Measurements from ENCODE around the gene EGLN1.

DNA sequence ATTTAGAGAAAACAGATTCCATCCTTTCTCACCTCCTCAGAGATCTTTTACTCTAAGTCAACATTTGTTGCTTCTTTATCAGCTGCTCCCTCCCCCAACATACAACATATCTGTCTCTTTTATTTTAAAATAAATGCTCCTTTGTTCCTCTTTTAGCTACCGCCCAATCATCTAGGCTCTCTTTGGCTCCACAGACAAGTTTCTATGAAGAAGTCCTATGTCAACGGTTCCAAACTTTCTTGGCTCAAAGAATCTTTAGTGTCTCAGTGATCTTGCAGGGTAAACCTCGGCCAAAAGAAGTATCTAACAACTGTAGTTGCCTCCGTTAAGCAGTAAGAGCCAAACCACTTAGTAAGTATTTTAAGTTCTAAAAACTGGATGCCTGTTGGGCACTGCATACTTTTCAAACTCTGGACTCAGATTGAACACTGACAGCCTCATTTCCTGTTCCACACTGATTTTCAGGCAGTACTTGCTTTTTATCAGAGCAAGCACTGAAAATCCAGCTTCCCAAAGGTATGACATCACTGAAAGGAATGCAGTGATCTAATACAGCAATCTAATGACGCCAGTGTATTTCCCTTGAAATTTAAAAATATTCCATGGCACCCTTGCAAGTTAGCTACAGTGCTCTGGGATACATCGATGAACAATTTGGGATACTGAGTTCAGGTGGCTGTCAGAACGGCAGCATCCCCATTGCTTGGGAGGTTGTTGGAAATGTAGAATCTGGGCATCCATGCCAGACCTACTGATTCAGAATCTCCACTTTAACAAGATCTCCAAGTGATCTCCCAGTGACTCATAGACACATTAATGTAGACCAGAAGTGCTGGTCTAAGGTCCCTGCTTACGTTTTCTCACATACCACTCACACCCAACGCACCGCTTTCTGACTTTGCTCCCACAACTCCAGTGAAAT lies 26.8 kb downstream of the EGLN1 start:
- TF ChIP-seq CTCF (IDR thresholded peaks at IDR 0.05 in 2 of 3, conservative IDR thresholded peaks at IDR 0.05 in 1 of 3; ENCODE audit: control insufficient read depth in 2 of 3, extremely low read depth in 1 of 3, insufficient read depth in 1 of 3, low read depth in 3 of 3, low read length in 3 of 3) (no peak), RAD21 (IDR thresholded peaks at IDR 0.05; ENCODE audit: insufficient read depth, low read depth, low read length) (no peak), ATF3 (IDR thresholded peaks at IDR 0.05; ENCODE audit: borderline replicate concordance, extremely low read depth, low read depth, low read length) (no peak)
- TF ChIP-seq, protein P1, sequence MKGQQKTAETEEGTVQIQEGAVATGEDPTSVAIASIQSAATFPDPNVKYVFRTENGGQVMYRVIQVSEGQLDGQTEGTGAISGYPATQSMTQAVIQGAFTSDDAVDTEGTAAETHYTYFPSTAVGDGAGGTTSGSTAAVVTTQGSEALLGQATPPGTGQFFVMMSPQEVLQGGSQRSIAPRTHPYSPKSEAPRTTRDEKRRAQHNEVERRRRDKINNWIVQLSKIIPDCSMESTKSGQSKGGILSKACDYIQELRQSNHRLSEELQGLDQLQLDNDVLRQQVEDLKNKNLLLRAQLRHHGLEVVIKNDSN (IDR thresholded peaks at IDR 0.05; ENCODE audit: borderline replicate concordance, extremely low read length, insufficient read depth, low read depth, low read length): no peak

Measured in GM12878 (cell line).